Stimulated activated CD4-positive, alpha-beta T cell treated with anti-CD3 and anti-CD28 coated beads, TNF-alpha, amount 100 ng/mL, for 24 hours (primary cell): ENCODE results near the gene KRT81.
"Not testable (repeated sequence)": the region's sequence is repeated elsewhere in the genome, so short reads cannot be mapped to it uniquely, and the experiment has no call there.

Experiments used
- DNase-seq, 3 experiments: peaks; one replicate each; pipeline ENCODE4 v3.0.0-alpha.2; 2020; ENCODE audit warnings: low read depth in 3 of 3

KRT81 gene

GRCh38 chr12:52241205-52241842 is 50.0 kb downstream of the KRT81 start:
- DNase-seq = no peak

GRCh38 chr12:52240247-52240646 is 51.1 kb downstream of the KRT81 start:
- not testable (repeated sequence) for DNase-seq

- no peak for DNase-seq
Observed at GRCh38 chr12:52239767-52240166, 51.6 kb downstream of the KRT81 start.

GRCh38 chr12:52238916-52239646 is 52.3 kb downstream of the KRT81 start:
- no peak for DNase-seq

GRCh38 chr12:52238207-52238840 is 53.0 kb downstream of the KRT81 start:
- DNase-seq = no peak

- DNase-seq = no peak
Observed at GRCh38 chr12:52236386-52237050, 54.8 kb downstream of the KRT81 start.
